SJSA1 (cell line): ENCODE results near the gene RABGAP1L. TPM values are rescaled to one million over a fixed set of nuclear protein-coding genes. Genes with fewer than 3 reads are reported as not detected.
A peak's percentile ranks its signal among the peaks of the same experiment; 100 is the strongest.

Experiments
- DNase-seq, 2 experiments: peaks; one replicate each; pipeline ENCODE4 v3.0.0-alpha.2; 2015 to 2020; ENCODE audit warnings: low spot score in 2 of 2, low read depth in 1 of 2
- H3K27ac ChIP-seq: fragments of 250-450 bp; sonication (Bioruptor Pico); 2 replicates; pipeline ENCODE4 v1.5.1; 2020; ENCODE audit warnings: mild to moderate bottlenecking, moderate library complexity
- H3K27me3 ChIP-seq: fragments of 250-450 bp; sonication (Bioruptor Pico); replicated peaks from 2 replicates; pipeline ENCODE4 v1.5.1; 2020; ENCODE audit warnings: mild to moderate bottlenecking, moderate library complexity
- H3K36me3 ChIP-seq: fragments of 250-450 bp; sonication (Bioruptor Pico); 2 replicates; pipeline ENCODE4 v1.5.1; 2020; ENCODE audit warnings: mild to moderate bottlenecking
- H3K4me1 ChIP-seq: fragments of 250-450 bp; sonication (Bioruptor Pico); replicated peaks from 2 replicates; pipeline ENCODE4 v1.6.1; 2021; ENCODE audit warnings: mild to moderate bottlenecking
- H3K4me3 ChIP-seq: fragments of 250-450 bp; sonication (Bioruptor Pico); 2 replicates; pipeline ENCODE4 v1.5.1; 2020; ENCODE audit warnings: mild to moderate bottlenecking
- H3K9me3 ChIP-seq: fragments of 250-450 bp; sonication (Bioruptor Pico); replicated peaks from 2 replicates; pipeline ENCODE4 v1.5.1; 2020; ENCODE audit warnings: mild to moderate bottlenecking
- total RNA-seq: library from RNA; depleted of rRNA; stranded (reverse); fragments of >200 nt; shearing (Covaris generic); gene quantifications from 2 replicates; pipeline ENCODE4 v1.2.3, GENCODE V29; 2014

Gene RABGAP1L
- total RNA-seq, 1 experiment from 2014 or later, result 24.6 TPM

GRCh38 chr1:174974711-174975119, 815.4 kb downstream of the RABGAP1L start:
- no peak for DNase-seq
- 0 out of 2 replicates have a peak, but pooled peaks cover 3% of the 10 kb centered on the region for H3K36me3 ChIP-seq
- no peaks in the 10 kb centered on the region for H3K27me3 ChIP-seq
- no peak overlapping the region for H3K4me3 ChIP-seq
- H3K9me3 ChIP-seq, result no peaks in the 10 kb centered on the region
- peaks cover 50% of the 10 kb centered on the region for H3K4me1 ChIP-seq
- H3K27ac ChIP-seq, result no peak overlapping the region

DNA sequence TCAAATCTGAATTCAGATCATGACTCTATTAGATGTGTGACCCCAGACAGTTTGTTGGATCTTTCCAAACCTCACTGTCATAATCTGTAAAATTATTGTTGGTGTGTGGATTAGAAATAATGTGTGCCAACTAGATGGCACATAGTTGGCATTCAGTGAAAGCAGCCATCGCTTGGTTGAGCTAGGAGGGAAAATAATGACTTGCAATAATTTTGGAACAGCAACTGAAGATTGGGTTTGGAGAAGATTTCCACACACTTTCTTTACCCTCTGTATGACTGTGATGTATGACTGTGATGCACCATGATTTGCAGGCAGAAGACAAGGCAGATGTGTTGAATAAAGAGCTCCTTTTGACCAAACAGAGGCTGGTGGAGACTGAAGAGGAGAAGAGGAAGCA, 816.4 kb downstream of the RABGAP1L start:
- DNase-seq, result no peak
- H3K27ac ChIP-seq, result peak overlapping the region; percentile 12; the same call in 1 of the 2 replicates

GRCh38 chr1:174976436-174977108, 817.3 kb downstream of the RABGAP1L start:
- H3K4me1 ChIP-seq, result peaks cover 34% of the 10 kb centered on the region
- no peak overlapping the region for H3K4me3 ChIP-seq
- 0 out of 2 replicates have a peak overlapping the region, but pooled peaks have one; percentile 12 for H3K27ac ChIP-seq
- H3K9me3 ChIP-seq, result no peaks in the 10 kb centered on the region
- no peaks in the 10 kb centered on the region for H3K27me3 ChIP-seq
- peak in 1 of 2 experiments; percentile 55 for DNase-seq
- 0 out of 2 replicates have a peak, but pooled peaks cover 3% of the 10 kb centered on the region for H3K36me3 ChIP-seq

More for the DNA sequence above, 816.4 kb downstream of the RABGAP1L start:
- Histone ChIP-seq H3K27me3 (no peaks in the 10 kb centered on the region), H3K9me3 (no peaks in the 10 kb centered on the region), H3K36me3 (0 out of 2 replicates have a peak, but pooled peaks cover 3% of the 10 kb centered on the region), H3K4me3 (no peak overlapping the region), H3K4me1 (peaks cover 39% of the 10 kb centered on the region)

DNA sequence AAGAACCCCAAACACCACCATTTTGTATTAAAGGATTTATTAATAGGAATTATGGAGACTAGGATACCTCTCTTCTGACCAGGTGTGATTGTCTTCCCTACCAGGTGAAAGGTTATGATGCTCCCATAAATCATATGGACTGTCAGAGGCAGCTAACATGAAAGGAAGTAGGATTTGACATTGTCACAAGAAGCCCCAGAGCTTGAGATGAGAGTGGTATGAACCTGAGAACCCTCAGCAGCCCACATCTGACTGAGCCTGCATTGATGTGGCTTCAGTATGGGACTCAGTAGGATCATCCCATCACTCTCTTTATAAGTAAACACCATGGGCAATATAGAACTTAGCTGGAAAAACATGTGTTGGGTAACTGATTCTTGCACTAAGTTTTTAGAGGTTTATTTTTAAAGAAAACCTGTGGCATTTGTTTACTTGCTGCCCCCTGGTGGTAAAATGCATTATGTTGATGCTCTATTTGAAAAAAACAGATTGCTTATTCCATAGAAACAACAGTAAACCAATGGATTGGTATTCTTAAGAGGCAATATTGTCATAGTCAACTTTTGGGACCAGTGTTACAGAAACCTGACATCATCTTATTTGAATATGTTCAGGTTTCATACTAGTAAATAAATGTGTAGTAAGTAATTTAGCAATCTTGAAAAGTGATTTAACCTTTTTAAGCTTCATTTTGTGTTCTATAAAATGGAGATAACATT, 823.8 kb downstream of the RABGAP1L start:
- H3K36me3 ChIP-seq, result peaks cover 7% of the 10 kb centered on the region; the same call in 1 of the 2 replicates
- no peaks in the 10 kb centered on the region for H3K27me3 ChIP-seq
- DNase-seq, result peak in 1 of 2 experiments; percentile 49
- no peak overlapping the region for H3K27ac ChIP-seq
- no peaks in the 10 kb centered on the region for H3K4me1 ChIP-seq
- no peaks in the 10 kb centered on the region for H3K9me3 ChIP-seq
- H3K4me3 ChIP-seq, result no peak overlapping the region

DNA sequence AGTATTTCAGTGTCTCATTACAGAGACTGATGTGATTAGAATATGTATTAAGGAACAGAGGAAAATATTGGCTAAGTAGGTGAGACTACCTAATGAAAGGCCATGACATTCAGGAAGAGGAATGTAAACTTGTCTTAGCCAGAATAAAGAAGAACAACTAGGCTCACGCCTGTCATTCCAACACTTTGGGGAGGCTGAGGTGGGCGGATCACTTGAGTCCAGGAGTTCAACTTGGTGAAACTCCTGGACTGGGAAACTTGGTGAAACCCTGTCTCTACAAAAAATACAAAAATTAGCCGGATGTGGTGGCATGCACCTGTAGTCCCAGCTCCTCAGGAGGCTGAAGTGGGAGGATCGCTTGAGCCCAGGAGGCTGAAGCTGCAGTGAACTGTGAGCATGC, 825.6 kb downstream of the RABGAP1L start:
- Histone ChIP-seq H3K9me3 (no peaks in the 10 kb centered on the region), H3K4me3 (no peak overlapping the region), H3K36me3 (peaks cover 3% of the 10 kb centered on the region; the same call in 1 of the 2 replicates), H3K27ac (no peak overlapping the region), H3K4me1 (peaks cover 9% of the 10 kb centered on the region), H3K27me3 (no peaks in the 10 kb centered on the region)
- DNase-seq, result no peak

- Histone ChIP-seq H3K4me1 (peaks cover 43% of the 10 kb centered on the region), H3K27me3 (no peaks in the 10 kb centered on the region), H3K36me3 (no peaks in the 10 kb centered on the region; the same call in 1 of the 2 replicates), H3K4me3 (no peak overlapping the region), H3K27ac (no peak overlapping the region), H3K9me3 (no peaks in the 10 kb centered on the region)
- DNase-seq, result no peak
Measured at GRCh38 chr1:174988539-174988938, 829.2 kb downstream of the RABGAP1L start.

DNA sequence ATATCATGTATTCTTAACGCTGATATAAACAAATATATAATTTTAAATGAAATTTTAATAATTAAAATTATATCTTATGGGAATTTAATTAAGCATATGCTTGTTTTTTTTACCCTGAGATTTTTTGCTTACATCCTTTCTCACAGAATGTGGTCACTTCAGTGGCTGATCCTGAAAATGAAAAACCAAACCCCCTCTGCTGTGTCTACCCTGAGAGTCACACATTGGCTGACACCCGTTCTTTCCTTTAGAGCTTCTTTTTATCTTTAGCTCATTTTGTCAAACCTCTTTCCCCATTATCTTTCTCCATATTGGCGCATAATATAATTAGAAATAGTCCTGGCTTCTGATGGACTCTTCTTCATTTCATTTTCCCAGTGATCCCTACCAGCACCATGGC, 829.7 kb downstream of the RABGAP1L start:
- Histone ChIP-seq H3K4me1 (peaks cover 46% of the 10 kb centered on the region), H3K9me3 (no peaks in the 10 kb centered on the region), H3K27me3 (no peaks in the 10 kb centered on the region), H3K4me3 (no peak overlapping the region), H3K27ac (0 out of 2 replicates have a peak overlapping the region, but pooled peaks have one; percentile 69), H3K36me3 (no peaks in the 10 kb centered on the region; the same call in 1 of the 2 replicates)
- DNase-seq, result no peak

GRCh38 chr1:174989536-174990220, 830.4 kb downstream of the RABGAP1L start:
- H3K4me3 ChIP-seq, result no peak overlapping the region
- H3K27ac ChIP-seq, result peak overlapping the region; percentile 69
- no peaks in the 10 kb centered on the region for H3K27me3 ChIP-seq
- peaks cover 50% of the 10 kb centered on the region for H3K4me1 ChIP-seq
- H3K9me3 ChIP-seq, result no peaks in the 10 kb centered on the region
- no peaks in the 10 kb centered on the region; the same call in 1 of the 2 replicates for H3K36me3 ChIP-seq
- peak; percentile 61 to 64 for DNase-seq

- H3K27me3 ChIP-seq, result no peaks in the 10 kb centered on the region
- H3K4me3 ChIP-seq, result peak overlapping the region; percentile 27
- H3K36me3 ChIP-seq, result no peaks in the 10 kb centered on the region; the same call in 1 of the 2 replicates
- DNase-seq, result peak in 1 of 2 experiments; percentile 70
- no peaks in the 10 kb centered on the region for H3K9me3 ChIP-seq
- H3K4me1 ChIP-seq, result peaks cover 58% of the 10 kb centered on the region
- peak overlapping the region; percentile 69 for H3K27ac ChIP-seq
Measured at GRCh38 chr1:174990382-174990999, 831.2 kb downstream of the RABGAP1L start.

- H3K9me3 ChIP-seq, result peaks cover 3% of the 10 kb centered on the region; the same call in 1 of the 2 replicates
- H3K27me3 ChIP-seq, result no peaks in the 10 kb centered on the region
- no peaks in the 10 kb centered on the region; the same call in 1 of the 2 replicates for H3K36me3 ChIP-seq
- peaks cover 68% of the 10 kb centered on the region for H3K4me1 ChIP-seq
- no peak overlapping the region for H3K4me3 ChIP-seq
- peak overlapping the region; percentile 69 for H3K27ac ChIP-seq
- DNase-seq, result peak in 1 of 2 experiments; percentile 86
Measured at GRCh38 chr1:174991473-174991872, 832.2 kb downstream of the RABGAP1L start.

DNA sequence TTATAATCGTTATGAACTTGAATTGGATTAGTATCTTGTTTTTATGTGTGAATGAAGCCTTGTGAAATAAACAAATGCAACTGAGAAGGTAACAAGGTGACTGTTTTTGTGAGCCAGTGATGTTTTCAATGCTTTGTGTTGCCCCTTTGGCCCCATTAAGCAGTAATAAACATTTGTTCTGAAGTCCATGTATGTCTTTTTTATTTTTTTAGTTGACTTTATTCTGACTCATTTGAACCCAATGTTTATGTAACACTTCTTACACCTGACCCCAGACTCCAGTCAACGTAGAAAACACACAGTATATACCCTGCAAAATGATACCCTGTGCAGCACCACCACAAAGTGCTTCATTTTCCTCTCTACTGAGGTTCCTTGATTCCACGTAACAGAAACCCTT, 835.8 kb downstream of the RABGAP1L start:
- no peak overlapping the region for H3K4me3 ChIP-seq
- no peak for DNase-seq
- H3K36me3 ChIP-seq, result peaks cover 12% of the 10 kb centered on the region
- no peaks in the 10 kb centered on the region for H3K27me3 ChIP-seq
- H3K9me3 ChIP-seq, result peaks cover 3% of the 10 kb centered on the region; the same call in 1 of the 2 replicates
- peak overlapping the region; percentile 76 for H3K27ac ChIP-seq
- H3K4me1 ChIP-seq, result peaks cover 74% of the 10 kb centered on the region

DNA sequence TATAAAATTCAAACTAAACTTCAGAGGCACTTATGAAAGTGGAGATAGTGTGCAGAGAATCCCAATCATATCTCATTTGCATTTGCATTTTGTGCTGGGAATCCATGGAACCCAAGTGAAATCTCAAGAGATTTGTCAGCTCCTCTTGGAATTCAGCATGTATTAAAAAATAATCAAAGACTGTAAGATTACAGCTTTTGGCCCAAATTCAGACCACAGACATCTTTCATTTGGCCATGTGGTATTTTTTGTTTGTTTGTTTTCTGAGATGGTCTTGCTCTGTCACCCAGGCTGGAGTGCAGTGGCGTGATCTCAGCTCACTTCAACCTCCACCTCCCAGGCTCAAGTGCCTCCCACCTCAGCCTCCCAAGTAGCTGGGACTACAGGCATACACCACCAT, 836.6 kb downstream of the RABGAP1L start:
- Histone ChIP-seq H3K4me1 (peaks cover 66% of the 10 kb centered on the region), H3K9me3 (peaks cover 3% of the 10 kb centered on the region; the same call in 1 of the 2 replicates), H3K36me3 (peaks cover 14% of the 10 kb centered on the region), H3K27me3 (no peaks in the 10 kb centered on the region), H3K27ac (peak overlapping the region; percentile 76), H3K4me3 (no peak overlapping the region)
- DNase-seq, result peak; percentile 88 to 97

DNA sequence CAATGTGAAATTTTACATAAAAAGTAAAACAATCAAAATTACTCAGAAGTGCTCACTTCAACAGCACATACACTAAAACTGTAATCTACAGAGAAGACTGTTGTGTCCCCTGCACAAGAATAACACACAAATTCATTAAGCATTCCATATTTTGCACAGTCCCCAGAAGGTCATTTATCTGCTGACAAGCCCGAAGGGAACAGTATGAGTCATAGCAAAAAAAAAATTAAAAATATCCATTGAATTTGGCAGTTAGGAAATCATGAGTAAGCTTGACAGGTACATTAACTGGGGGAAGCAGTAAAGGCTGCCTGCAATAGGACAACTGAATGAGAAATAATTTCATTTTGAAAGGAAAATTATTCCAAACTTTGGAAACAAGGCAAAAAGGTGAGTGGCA, 837.2 kb downstream of the RABGAP1L start:
- Histone ChIP-seq H3K4me3 (no peak overlapping the region), H3K4me1 (peaks cover 66% of the 10 kb centered on the region), H3K27ac (peak overlapping the region; percentile 76), H3K9me3 (peaks cover 3% of the 10 kb centered on the region; the same call in 1 of the 2 replicates), H3K36me3 (peaks cover 14% of the 10 kb centered on the region), H3K27me3 (no peaks in the 10 kb centered on the region)
- no peak for DNase-seq
